H4 (cell line): Measurements from ENCODE around the gene FOXO1. TPM values are rescaled to one million over a fixed set of nuclear protein-coding genes. Genes with fewer than 3 reads are reported as not detected.
"Not testable (repeated sequence)": the region's sequence is repeated elsewhere in the genome, so short reads cannot be mapped to it uniquely, and the experiment has no call there.

Experiments used
- DNase-seq: peaks from one replicate; pipeline ENCODE4 v3.0.0-alpha.2; 2015; ENCODE audit warnings: low spot score
- total RNA-seq: library from RNA; depleted of rRNA; stranded (reverse); fragments of >200 nt; shearing (Covaris generic); gene quantifications from 2 replicates; pipeline ENCODE4 v1.2.3, GENCODE V29; 2014; rRNA removed

Gene FOXO1
- total RNA-seq, result 1.7 and 2.1 TPM in 2 replicates

DNA sequence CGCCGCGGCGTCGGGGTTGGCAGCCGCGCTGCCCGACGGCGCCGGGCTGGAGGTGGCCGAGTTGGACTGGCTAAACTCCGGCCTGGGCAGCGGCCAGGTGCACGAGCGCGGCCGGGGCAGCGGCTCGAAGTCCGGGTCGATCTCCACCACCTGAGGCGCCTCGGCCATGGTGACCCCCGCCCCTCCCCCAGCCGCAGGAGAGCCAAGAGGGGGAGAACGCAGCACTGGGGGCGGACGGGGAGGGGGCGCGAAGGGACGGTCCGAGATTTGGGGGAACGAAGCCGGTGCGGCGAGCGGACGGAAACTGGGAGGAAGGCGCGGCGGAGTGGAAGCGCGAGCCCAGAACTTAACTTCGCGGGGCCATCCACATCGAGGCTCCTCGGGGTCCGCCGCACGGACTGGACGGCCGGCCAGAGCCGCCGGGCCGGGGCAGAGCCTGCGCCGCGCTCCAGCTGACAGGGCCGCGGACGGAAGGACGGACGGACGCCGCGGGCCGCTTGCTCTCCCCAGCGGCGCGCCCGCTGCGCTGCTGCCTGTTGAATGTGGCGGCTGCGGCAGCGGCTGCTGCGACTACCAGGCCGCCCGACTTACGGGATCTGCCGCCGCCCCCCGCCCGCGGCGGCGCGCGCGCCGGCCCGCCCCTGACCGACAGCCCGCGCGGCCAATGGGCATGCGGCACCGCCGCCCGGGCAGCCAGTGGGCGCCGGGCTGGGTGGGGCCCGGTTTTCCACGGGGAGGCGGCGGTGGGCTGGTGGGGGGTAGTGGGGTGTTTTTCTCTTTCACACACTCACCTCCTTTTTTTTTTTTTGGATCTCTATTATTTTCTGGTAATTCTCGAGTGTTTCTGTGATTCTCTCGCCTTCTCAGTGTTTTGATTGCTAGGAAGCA, at the start of gene FOXO1:
Gene FOXO1, minus strand, starts transcription at position 597 of the 888 bp plus-strand sequence. Its CDS starts 429 bp downstream, at position 168.
- peak; percentile 46 for DNase-seq

DNA sequence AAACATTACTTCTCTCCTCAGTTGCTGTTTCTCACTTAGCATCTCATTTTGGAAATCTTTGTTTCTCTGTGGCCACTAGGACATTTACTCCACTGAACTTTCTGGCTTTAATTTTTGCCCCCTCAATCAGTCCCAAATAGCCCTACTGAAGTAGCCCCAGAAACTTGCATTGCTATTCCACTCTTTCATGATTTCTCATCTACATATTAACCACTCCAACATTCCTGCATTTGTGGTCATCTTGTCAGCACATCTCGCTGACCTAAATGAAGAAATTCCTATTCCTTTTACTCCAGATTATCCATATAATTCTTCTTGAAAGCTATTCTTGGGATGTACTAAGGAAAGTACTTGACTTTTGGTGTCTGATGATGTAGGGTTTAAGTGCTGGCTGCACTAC, 48.0 kb upstream of the FOXO1 start:
- not testable (repeated sequence) for DNase-seq

DNA sequence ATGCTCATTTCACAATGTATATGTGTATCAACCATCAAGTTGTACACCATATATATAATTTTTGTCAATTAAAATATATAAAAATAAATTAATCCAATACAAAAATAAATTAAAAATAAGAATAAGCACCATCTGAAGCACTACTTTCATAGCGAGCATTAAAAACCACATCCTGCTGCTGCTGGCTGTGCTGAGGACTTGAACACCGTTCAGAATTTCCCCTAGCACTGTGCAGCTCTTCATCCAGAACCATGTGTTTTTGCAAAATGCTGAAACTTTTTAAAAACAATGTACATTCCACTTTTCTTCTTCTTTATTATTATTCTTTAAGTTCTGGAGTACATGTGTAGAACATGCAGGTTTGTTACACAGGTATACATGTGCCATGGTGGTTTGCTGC, 40.0 kb upstream of the FOXO1 start:
- no peak for DNase-seq

DNA sequence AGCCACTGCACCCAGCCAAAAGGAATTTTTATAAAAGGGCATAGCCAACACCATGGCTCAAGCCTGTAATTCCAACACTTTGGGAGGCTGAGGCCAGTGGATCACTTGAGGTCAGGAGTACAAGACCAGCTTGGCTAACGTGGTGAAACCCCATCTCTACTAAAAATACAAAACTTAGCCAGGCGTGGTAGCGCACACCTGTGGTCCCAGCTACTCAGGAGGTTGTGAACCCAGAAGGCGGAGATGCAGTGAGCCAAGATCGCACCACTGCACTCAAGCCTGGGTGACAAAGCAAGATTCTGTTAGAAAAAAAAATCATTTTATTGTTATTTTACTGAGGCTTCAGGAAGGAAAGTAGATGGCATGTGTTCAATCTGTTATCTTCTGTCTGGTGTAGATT, 31.3 kb upstream of the FOXO1 start:
- DNase-seq, result no peak

DNA sequence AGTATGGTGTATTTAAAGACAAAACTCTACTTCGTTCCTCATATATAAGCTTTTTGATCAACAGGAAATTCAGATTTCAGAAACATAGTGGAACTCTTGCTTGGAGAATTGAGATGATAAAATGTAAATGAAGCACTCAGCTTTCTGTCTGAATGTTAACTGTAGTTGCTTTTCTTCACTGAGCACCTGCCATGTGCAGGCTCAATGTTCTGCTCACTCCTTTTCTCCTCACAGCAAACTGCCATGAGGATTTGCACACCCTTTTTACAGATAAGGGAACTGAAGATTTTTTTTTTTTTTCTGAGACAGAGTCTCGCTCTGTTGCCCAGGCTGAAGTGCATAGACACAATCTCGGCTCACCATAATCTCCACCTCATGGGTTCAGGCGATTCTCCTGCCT, 28.0 kb upstream of the FOXO1 start:
- no peak for DNase-seq

DNA sequence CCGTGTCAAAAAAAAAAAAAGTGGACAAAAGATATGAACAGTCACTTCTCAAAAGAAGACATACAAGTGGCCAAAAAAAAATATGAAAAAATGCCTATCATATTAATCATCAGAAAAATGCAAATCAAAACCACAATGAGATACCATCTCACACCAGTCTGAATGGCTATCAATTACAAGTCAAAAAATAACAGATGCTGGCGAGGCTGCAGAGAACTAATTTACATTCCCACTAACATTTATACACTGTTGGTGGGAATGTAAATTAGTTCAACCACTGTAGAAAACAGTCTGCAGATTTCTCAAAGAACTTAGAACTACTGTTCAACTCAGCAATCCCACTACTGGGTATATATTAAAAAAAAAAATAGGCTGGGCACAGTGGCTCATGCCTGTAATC, 26.5 kb upstream of the FOXO1 start:
- DNase-seq, result no peak

DNA sequence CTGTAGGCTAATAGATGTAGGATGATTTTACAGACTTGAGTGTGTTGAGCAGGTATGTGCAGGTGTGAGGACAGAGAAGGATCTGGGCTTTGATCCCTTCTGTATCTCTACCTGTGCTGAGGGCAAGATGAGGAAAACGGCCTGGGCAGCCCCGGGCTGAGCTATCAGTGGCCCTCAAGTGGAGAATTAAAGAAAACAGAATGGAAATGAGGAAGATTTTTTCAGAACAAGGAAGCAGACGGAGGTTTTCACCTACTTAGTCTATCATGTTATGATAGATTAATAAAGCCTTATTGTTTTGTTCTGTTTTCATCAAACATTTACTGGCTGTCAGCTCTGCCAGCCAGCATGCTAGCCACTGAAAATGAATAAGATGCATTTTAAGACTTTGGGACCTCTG, 22.3 kb upstream of the FOXO1 start:
- DNase-seq, result no peak

DNA sequence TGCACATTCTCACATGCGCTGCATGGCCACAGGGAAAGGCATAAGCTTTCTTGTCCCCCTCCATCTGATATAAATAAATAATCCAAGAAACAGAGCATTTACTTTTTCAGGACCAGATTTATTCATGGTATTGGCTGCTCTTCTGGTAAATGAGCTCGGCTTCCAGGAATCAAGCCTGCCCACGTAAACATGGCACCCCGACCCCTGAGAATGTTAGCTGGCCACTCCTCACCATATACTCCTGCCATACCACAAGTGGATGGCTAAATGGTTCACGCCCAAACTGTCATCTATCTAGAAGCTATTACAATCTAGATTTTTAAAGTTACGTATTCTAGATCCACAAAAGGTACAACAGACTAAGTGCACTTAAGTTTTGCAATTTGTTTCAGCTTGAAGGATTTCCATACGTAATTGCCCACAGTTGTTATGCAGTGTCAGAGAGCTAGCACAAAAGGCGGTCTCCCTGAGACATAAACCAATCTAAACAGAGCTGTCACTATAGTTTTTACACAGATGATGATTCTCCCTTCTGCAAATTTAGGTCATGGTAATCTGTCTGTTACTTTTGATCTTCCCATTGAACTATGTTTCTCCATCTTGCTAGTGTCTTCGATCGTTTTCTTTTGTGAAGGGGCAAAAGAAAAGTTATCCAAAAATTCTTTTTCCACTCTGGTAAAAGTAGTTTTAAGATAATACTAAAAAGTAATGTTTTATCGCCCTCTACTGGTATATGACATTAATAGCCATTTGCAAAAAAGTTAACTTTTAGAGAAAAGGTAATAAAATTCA, 16.2 kb upstream of the FOXO1 start:
- DNase-seq, result peak; percentile 13

DNA sequence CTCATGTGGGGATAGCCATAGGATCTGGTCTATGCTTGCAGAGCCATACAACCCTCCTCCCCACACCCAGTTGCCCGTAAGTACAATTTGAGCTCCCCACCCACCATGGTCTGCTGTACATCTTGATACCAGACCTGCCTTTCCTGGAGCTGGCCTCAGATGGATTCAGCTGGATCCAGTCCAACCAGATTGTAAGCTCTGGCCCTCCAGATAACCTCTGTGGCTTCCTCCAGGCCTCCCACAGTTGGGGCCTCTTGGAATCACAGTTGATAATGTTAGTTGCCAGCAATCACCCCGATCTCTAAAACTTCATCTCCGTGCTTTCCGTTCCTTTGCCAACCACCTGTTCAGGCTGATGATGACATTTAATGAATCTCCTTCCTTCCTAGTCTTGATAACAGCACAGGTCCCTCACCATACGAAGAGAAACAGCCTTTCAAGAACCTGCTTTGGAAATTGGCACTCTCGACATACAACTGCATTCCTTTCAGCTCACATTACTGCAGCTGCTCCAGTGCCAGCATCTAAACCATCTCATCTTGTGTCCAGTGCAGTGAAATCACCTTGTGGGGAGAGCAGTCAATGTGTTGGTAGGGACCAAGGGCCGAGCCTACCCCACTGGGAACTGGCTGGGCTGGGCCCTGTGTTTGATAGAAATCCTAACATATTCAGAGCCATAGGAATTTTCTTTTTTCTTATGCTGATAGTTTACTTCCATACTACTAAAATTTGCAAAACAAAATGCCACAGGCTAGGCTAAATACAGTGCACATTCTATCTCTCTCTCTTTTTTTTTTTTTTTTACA, 15.1 kb upstream of the FOXO1 start:
- DNase-seq, result no peak

DNA sequence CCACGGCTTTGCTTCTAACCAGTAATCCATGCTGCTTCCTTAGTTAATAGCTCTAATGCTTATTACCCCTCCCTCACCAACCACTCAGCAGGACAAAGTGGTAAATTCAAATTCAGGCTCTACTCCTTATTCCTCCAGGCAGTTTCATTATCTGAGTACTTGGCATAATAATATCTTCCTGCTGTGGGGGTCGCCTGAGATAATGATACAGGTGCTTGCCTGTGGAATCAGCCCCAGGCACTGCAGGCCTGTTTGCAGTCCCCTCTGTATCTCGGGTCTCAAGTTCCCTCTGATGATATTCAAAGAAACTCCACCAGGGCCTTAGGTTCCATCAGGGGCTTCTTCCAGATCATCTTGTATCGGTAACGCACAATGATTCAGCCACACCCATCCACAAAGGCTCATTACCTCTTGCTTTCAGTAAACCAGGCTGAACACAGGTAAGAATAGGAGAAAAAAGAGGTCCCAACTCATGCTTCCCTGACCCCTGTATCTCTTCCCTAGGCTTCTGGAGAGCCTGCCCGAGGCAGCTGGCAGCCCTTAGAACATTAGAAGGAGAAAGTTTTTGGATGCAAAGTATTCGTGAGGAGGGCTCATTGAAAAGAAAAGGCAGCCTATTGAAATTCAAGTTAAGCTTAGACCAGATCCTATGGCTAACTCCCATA, 14.3 kb upstream of the FOXO1 start:
- DNase-seq, result no peak

DNA sequence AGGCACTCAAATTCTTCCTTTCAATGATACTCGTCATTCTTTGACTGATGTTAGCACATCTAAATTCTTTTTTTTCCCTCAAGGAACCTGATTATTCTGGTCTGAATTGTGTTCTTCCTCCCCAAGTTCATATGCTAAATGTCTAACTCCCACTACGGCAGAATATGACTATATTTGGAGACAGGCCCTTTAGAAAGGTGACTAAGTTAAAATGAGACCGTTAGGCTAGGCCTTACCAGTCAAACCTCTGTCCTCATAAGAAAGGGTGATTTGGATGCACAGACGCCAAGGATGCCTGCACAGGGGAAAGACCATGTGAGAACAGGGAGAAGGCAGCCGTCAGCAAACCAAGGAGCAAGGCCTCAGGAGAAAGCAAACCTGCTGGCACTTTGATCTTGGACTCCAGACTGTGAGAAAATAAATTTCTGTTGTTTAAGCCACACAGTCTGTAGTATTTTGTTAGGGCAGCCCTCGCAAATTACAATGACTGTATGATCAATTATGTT, 13.1 kb upstream of the FOXO1 start:
- no peak for DNase-seq

DNA sequence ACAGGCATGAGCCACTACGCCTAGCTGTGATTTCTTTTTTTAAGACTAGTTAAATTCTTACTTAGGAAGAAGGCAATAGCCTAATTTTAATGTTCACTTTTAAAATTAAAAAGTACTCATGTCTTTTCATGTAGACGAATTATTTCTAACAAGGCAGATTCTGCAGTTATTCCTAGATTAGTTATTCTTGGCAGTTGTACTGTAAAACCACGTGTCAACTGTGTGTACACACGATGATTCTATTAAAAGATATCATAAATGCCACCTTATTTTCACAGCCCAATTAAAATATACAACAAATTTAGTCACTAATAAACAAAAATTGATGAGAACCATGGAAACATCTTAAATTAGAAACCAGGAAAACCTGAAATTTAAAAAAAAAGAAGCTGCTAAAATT, 10.6 kb upstream of the FOXO1 start:
- DNase-seq, result no peak

DNA sequence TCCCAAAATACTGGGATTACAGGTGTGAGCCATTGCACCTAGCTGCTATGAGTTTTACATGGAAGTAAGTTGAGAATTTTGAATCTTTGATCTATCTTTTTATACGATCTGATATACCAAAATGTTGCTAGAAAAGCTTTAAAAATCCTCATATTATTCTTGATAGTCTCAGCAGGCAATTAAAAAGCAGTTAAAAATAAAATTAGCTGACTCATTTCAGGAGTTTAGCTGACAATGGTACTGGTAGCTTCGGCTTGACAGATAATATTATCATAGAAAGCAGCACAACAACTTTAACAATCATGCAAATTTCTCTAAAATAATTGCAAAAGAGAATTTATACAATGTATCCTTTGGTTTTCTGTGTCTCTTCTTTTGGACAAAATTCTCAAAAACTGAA, 9.6 kb upstream of the FOXO1 start:
- no peak for DNase-seq

DNA sequence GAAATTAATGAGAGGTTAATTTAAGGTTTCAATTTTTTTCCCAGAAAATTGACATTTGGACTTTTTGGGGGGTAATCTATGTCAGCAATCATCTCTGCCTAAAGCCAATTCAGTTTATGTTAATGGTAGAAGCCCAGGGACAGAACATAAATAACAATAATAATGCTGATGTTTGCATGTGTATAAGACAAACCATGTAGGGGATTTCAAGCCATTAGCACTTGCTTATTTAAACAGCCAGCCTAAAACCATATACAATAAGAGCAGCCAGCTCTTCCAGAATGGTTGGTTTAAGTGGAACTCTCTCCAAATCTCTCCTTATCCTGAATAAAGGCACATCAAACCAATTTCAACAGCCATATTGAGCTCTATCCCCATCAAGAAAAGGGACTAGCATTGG, 7.0 kb upstream of the FOXO1 start:
- DNase-seq, result no peak

DNA sequence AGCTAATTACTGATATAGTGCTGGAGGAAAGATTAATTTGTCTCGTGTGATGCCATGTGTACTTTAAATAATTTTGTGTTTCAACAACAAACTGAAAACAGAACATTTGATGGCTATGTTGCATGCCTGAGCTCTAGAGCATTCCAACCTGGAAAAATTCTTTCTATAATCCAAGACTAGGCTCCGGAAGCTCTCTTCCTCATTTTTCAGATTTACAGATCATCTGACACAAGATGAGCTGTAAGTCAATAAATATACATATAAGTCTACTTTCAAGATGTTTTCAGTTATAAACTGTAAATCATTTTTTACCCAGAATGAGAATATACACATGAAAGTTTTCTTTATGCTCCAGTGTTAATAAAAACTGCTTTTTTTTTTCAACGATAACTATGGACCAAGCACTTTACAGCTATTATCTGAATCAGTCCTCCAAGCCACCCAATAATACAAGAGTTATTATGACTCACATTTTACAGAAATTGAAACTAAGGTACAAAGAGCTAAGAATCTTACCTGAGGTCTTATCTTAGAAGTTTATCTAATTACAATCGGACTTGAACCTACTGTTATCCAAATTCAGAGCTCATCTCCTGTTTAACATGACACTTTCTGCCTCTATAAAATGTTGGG, 6.4 kb upstream of the FOXO1 start:
- DNase-seq, result no peak

DNA sequence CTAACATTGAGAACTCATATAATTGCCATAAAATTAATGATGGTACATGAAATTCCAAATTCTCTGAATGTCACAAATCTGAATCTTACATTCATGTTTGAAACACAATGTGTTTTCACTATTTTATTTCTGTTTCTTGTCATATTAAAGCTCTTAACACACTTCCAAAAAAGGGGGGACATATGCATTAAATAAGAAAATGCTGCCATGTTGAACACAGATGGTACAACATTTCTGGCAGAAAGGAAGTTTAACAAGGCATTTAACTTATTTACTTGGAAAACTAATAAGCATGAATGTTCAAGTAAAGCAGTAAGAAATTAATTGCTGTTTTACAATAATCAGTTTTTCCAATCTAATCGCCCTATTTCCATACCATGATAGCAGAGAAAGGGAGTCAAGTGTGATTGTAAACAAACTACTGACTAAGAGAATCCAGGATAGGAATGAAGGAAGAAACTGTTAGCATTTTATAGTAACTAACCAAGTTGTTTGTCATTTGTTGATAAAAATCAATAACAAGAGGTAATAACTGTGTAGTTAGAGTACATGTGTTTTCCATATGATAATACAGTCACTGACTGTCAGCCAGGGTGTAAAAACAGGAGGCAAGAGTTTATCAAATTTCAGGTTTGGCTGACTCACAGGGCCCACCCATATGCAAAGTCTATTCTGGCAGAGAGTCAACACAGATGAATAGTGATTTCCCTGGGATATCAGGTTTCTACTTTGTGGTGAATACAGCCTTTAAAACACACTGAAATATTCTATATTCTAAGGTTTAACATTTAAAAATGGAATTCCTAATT, 5.7 kb upstream of the FOXO1 start:
- peak; percentile 63 for DNase-seq

DNA sequence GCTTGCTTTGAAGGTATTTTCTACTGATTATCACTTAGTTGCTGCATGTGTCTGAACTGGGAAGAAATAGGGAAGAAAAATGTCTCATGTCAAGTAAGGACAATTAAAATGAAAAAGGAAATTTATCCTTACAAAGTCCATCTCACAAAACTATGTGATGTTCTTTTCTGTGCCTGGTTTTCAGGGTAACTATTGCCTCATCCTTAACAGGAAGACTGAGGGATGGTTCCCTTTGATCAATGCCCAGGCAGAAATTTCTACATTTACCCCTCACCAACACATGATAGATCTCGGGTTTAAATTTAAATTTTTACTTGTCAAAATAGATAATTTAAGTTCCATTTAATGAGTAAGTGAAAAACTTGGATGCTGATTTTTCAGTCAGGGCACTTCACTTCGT, 3.9 kb upstream of the FOXO1 start:
- DNase-seq, result no peak

DNA sequence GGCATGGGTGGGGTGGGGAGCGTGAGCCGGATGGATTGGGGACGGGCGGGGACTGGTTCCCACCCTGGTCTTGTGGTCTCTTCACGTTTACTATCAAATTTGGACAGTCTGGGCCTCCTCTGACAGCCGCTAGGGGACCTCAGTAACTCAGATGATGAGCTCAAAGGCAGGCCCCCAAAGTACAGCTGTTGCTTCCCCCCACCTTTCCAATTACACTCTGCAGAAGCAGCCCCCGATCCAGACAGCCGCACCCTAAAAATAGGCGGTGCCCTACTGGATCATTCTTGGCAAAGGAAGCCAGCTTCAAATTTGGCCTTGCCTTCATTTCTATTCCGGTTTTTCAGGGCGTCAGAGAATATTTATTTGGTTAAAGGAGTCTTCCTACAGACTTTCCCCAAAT, 1.9 kb upstream of the FOXO1 start:
- no peak for DNase-seq

DNA sequence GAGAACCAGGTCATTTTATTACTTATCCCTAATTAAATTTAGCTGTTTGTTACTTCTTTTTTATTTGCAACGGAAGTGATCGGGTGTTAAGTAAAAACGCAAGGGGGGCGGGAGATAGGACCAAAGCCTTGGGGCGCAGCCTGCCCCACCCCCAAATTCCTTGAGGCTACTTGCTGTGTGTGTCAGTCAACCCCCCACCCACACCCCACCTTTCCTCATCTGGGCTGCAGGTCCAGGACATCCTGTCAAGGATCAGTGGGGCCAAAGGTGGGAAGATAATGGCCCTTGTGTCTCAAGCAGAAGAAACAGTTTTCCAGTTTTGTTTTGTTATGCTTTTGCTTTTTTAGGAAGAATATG, 1.2 kb upstream of the FOXO1 start:
- DNase-seq, result no peak
